CD14-positive monocyte (primary cell): Measurements from ENCODE around the gene EPHA6. TPM values are rescaled to one million over a fixed set of nuclear protein-coding genes. Genes with fewer than 3 reads are reported as not detected.

Experiments used
- DNase-seq, 3 donors: peaks; one replicate each; pipeline ENCODE4 v3.0.0-alpha.2; 2011 to 2022
- H2AFZ ChIP-seq: 2 replicates; pipeline ENCODE4 v1.6.0; 2012; ENCODE audit warnings: mild to moderate bottlenecking, low read depth, low read length, inconsistent platforms; ENCODE audit not compliant: insufficient read depth, poor library complexity, severe bottlenecking
- H3K27ac ChIP-seq, 2 donors: 1 replicate in 1 of 2; 2 replicates in 1 of 2; pipeline ENCODE4 v1.5.1; 2012 to 2013; ENCODE audit warnings: low read length in 2 of 2, control low read depth in 1 of 2, inconsistent platforms in 1 of 2, low read depth in 1 of 2, mild to moderate bottlenecking in 1 of 2
- H3K27me3 ChIP-seq, 2 donors: one replicate each; pipeline versions ENCODE4 v1.6.0 to v1.6.1; 2011 to 2013; ENCODE audit warnings: low read length in 2 of 2; ENCODE audit not compliant: control insufficient read depth in 2 of 2, insufficient read depth in 2 of 2
- H3K36me3 ChIP-seq, 2 donors: replicated peaks in 1 of 2; 1 replicate in 1 of 2; 2 replicates in 1 of 2; pipeline versions ENCODE4 v1.5.1 to v1.6.1; 2012 to 2013; ENCODE audit warnings: low read length in 2 of 2, control low read depth in 1 of 2, inconsistent platforms in 1 of 2, mild to moderate bottlenecking in 1 of 2; ENCODE audit not compliant: insufficient read depth in 2 of 2, control insufficient read depth in 1 of 2
- H3K4me1 ChIP-seq, 2 donors: 1 replicate in 1 of 2; 2 replicates in 1 of 2; pipeline versions ENCODE4 v1.5.1 to v1.6.1; 2012 to 2013; ENCODE audit warnings: low read length in 2 of 2, control low read depth in 1 of 2, inconsistent platforms in 1 of 2, mild to moderate bottlenecking in 1 of 2, moderate library complexity in 1 of 2; ENCODE audit not compliant: insufficient read depth in 2 of 2, control insufficient read depth in 1 of 2
- H3K4me2 ChIP-seq: replicated peaks from 2 replicates; pipeline ENCODE3; 2012; ENCODE audit warnings: low read length, moderate library complexity, mild to moderate bottlenecking; ENCODE audit not compliant: poor library complexity, severe bottlenecking; ENCODE audit errors: extremely low read depth
- H3K4me3 ChIP-seq, 3 experiments: fragments of 200-600 bp in 1 of 3; sonication (generic) in 1 of 3; replicated peaks in 1 of 3; 1 replicate in 2 of 3; 2 replicates in 1 of 3; pipeline ENCODE4 v1.5.1; 2011 to 2013; ENCODE audit warnings: low read length in 3 of 3, mild to moderate bottlenecking in 3 of 3, control low read depth in 2 of 3, low read depth in 2 of 3, inconsistent platforms in 1 of 3, moderate library complexity in 1 of 3
- H3K79me2 ChIP-seq: 2 replicates; pipeline ENCODE4 v1.6.0; 2012; ENCODE audit warnings: mild to moderate bottlenecking, control low read depth, inconsistent platforms, low read length, moderate library complexity; ENCODE audit not compliant: insufficient read depth
- H3K9ac ChIP-seq: 2 replicates; pipeline ENCODE4 v1.6.0; 2017; ENCODE audit warnings: low read length, mild to moderate bottlenecking; ENCODE audit not compliant: insufficient read depth, poor library complexity, severe bottlenecking
- H3K9me3 ChIP-seq, 2 donors: replicated peaks in 1 of 2; 1 replicate in 1 of 2; 2 replicates in 1 of 2; pipeline versions ENCODE4 v1.5.1 to v1.6.1; 2012 to 2013; ENCODE audit warnings: low read length in 2 of 2, control low read depth in 1 of 2; ENCODE audit not compliant: control insufficient read depth in 1 of 2, insufficient read depth in 1 of 2
- H4K20me1 ChIP-seq: 2 replicates; pipeline ENCODE4 v1.6.0; 2012; ENCODE audit warnings: mild to moderate bottlenecking, low read length, control low read depth, moderate library complexity; ENCODE audit not compliant: insufficient read depth
- H3K27ac Mint-ChIP-seq, 7 donors: one replicate each; pipeline ENCODE4 v1.8.0; 2020; ENCODE audit warnings: mild to moderate bottlenecking in 7 of 7, mixed read lengths in 7 of 7, moderate library complexity in 6 of 7, inconsistent platforms in 2 of 7
- H3K27me3 Mint-ChIP-seq, 3 donors: one replicate each; pipeline ENCODE4 v1.8.0; 2021 to 2022; ENCODE audit warnings: low read depth in 3 of 3, mild to moderate bottlenecking in 3 of 3, mixed read lengths in 3 of 3, moderate library complexity in 3 of 3, inconsistent platforms in 1 of 3
- H3K36me3 Mint-ChIP-seq, 2 donors: one replicate each; pipeline ENCODE4 v1.8.0; 2020; ENCODE audit warnings: mixed read lengths in 2 of 2, inconsistent platforms in 1 of 2, mild to moderate bottlenecking in 1 of 2
- H3K4me1 Mint-ChIP-seq: one replicate; pipeline ENCODE4 v1.8.0; 2020; ENCODE audit warnings: mild to moderate bottlenecking, mixed read lengths
- H3K4me3 Mint-ChIP-seq, 2 donors: one replicate each; pipeline ENCODE4 v1.8.0; 2020; ENCODE audit warnings: mild to moderate bottlenecking in 2 of 2, mixed read lengths in 2 of 2, moderate library complexity in 1 of 2
- H3K9me3 Mint-ChIP-seq, 7 donors: one replicate each; pipeline ENCODE4 v1.8.0; 2020 to 2022; ENCODE audit warnings: mixed read lengths in 7 of 7, mild to moderate bottlenecking in 6 of 7, moderate library complexity in 6 of 7, inconsistent platforms in 2 of 7
- CTCF ChIP-seq: fragments of 200-600 bp; IDR thresholded peaks from one replicate; pipeline ENCODE4 v1.8.0; 2022; ENCODE audit warnings: antibody characterized with exemption, mild to moderate bottlenecking
- WGBS: methylation state at CpG from one replicate; pipeline ENCODE4 v1.1.5; 2013; ENCODE audit warnings: missing lambda C conversion rate; ENCODE audit not compliant: insufficient coverage; 5-methylcytosine and 5-hydroxymethylcytosine counted together
- intact Hi-C, 2 donors: fragments of 100-400 bp; cut with micrococcal nuclease; formaldehyde crosslinking; loops; one replicate each; pipeline versions ENCODE4 v1.15.0 to v1.15.1; 2023
- polyA plus RNA-seq, 3 donors: library from polyadenylated mRNA; depleted of rRNA in 1 of 3; unstranded in 2 of 3; stranded (reverse) in 1 of 3; fragments of 300-500 nt in 2 of 3; fragments of >200 nt in 1 of 3; fragmentation: Illumina TruSeq in 2 of 3; gene quantifications; 1 replicate in 2 of 3; 2 replicates in 1 of 3; pipeline ENCODE4 v1.2.3, GENCODE V29; 2012 to 2021

EPHA6 gene
- polyA plus RNA-seq, 3 donors = not detected

DNA sequence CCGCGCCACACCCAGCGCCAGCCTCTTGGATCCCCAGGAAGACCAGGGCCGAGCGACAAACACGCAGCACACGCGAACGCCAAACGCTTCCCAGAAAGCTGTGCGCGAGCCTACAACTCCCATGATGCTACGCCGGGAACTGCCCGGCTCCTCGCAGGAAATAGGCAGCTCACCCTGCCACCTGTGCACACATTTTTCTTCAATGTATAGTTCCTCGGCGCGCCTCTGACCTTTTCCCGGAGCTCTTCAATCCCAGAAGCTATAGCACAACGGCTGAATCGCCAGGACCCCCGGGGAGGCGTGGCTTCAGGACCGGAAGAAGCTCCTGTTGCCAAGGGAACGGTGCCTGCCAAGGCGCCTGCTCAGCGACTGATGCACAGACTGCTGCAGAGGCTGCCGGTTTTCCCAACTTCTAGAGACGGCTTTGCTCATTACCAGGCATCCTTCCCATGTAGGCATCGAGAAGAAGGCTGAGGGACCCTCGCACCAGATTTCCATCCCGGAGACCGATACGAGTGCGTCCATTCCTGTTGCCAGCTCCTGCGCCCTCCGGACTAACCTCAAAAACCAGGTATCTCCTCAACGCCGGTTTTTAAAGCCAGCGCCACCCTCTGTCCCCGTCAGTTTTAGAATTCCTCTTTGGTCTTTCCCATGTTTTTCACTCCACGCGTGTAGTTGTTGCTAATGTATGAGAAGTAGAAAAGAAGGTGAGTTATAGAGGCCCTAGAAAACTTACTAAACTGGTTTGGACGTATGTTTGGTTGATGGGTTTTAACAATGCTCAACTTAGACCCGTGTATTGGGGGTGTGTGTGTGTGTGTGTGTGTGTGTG is 950.2 kb downstream of the EPHA6 start, which contains the start of gene ARL6:
ARL6 (plus strand) TSS at position 352 of the 832 bp plus-strand sequence. CDS start 3,350 bp downstream, outside the sequence.
- peak; percentile 36 to 59 (median 55) for DNase-seq
- H3K79me2 ChIP-seq = no peaks in the 10 kb centered on the region
- H3K9me3 ChIP-seq = no peaks in the 10 kb centered on the region
- peak within 1 kb of the TSS; percentile 58 for H3K9ac ChIP-seq
- peak within 1 kb of the TSS; percentile 7 to 69 for H3K27ac ChIP-seq
- H3K27ac Mint-ChIP-seq = peak within 1 kb of the TSS; percentile 85 to 96 (median 90)
- WGBS = under 1% methylated on average over 38 of the region's 46 CpGs
- peak within 1 kb of the TSS; percentile 77 for H3K4me2 ChIP-seq
- peaks cover 16% of the 10 kb centered on the region for H3K4me1 Mint-ChIP-seq
- H3K4me1 ChIP-seq = peaks cover 12 to 13% of the 10 kb centered on the region in 2 donors
- peak within 1 kb of the TSS; percentile 99 for H3K4me3 Mint-ChIP-seq
- H3K36me3 ChIP-seq = no peaks in the 10 kb centered on the region
- H2AFZ ChIP-seq = peak within 1 kb of the TSS; percentile 90
- no peaks in the 10 kb centered on the region for H4K20me1 ChIP-seq
- H3K9me3 Mint-ChIP-seq = no peaks in the 10 kb centered on the region
- H3K4me3 ChIP-seq = peak within 1 kb of the TSS; percentile 60 to 97 (median 95)
- H3K27me3 Mint-ChIP-seq = peaks cover 0 to 2% (median 0%) of the 10 kb centered on the region in 3 donors
- H3K27me3 ChIP-seq = no peaks in the 10 kb centered on the region
- no peaks in the 10 kb centered on the region for H3K36me3 Mint-ChIP-seq
- no peak for TF ChIP-seq CTCF
- intact Hi-C loops = no loop called here

- H4K20me1 ChIP-seq = no peaks in the 10 kb centered on the region
- no peaks in the 10 kb centered on the region for H3K9me3 ChIP-seq
- H3K4me3 ChIP-seq = no peak overlapping the region
- H3K4me2 ChIP-seq = peak overlapping the region; percentile 77
- H3K27ac ChIP-seq = no peak overlapping the region
- intact Hi-C loops = no loop called here
- H3K27me3 ChIP-seq = no peaks in the 10 kb centered on the region
- H3K9me3 Mint-ChIP-seq = no peaks in the 10 kb centered on the region
- no peak for TF ChIP-seq CTCF
- H3K79me2 ChIP-seq = no peaks in the 10 kb centered on the region
- H3K36me3 ChIP-seq = no peaks in the 10 kb centered on the region
- DNase-seq = no peak
- H3K4me3 Mint-ChIP-seq = no peak overlapping the region
- H3K36me3 Mint-ChIP-seq = no peaks in the 10 kb centered on the region
- peak overlapping the region; percentile 90 for H2AFZ ChIP-seq
- peaks cover 12 to 13% of the 10 kb centered on the region in 2 donors for H3K4me1 ChIP-seq
- peaks cover 0 to 2% (median 0%) of the 10 kb centered on the region in 3 donors for H3K27me3 Mint-ChIP-seq
- H3K27ac Mint-ChIP-seq = no peak overlapping the region
- no peak overlapping the region for H3K9ac ChIP-seq
- H3K4me1 Mint-ChIP-seq = peaks cover 16% of the 10 kb centered on the region
- WGBS = 71% methylated on average over 1 of the region's 2 CpGs
These were observed 950.9 kb downstream of the EPHA6 start for GRCh38 chr3:97765336-97765735.
